HepG2 (cell line): ENCODE results near the gene CCR5AS.

Experiments
- ATAC-seq: fragments of 200-7000 bp; cut with Tn5 transposase; 3 replicates; pipeline ENCODE4 v1.9.1; 2020; ENCODE audit warnings: mild to moderate bottlenecking, moderate library complexity
- BruUV-seq: library from RNA; stranded (reverse); fragments of 400-500 nt; replicated peaks from 2 replicates; lab custom pipeline; 2021; lab: Mats Ljungman, UMichigan
- CTCF ChIA-PET: fragments of 300-600 bp; formaldehyde crosslinking; extraction: SDS; loops from one replicate; lab custom pipeline; 2021; ENCODE audit warnings: low total read pairs, inconsistent platforms, low intra/inter-chr PET ratio; lab: Yijun Ruan, JAX
- POLR2A ChIA-PET: fragments of 350-600 bp; sonication (Branson Sonifier 250); formaldehyde crosslinking; loops from one replicate; lab custom pipeline; 2020; ENCODE audit warnings: antibody characterized with exemption, inconsistent platforms; lab: Yijun Ruan, JAX
- DNase-seq: peaks from one replicate; pipeline ENCODE4 v3.0.0-alpha.2; 2015; ENCODE audit warnings: low spot score
- FAIRE-seq: peaks from 3 replicates; lab custom pipeline; 2011; peaks lifted over from hg19 to GRCh38; lab: Jason Lieb, UNC
- H2AFZ ChIP-seq: one replicate; pipeline ENCODE4 v1.6.1; 2011; ENCODE audit warnings: low read length, inconsistent platforms
- H3K27ac ChIP-seq: fragments of 300-600 bp; 3 replicates; pipeline ENCODE4 v1.8.0; 2011; ENCODE audit warnings: mixed run types, mild to moderate bottlenecking, mixed read lengths, low read length, inconsistent platforms; ENCODE audit not compliant: insufficient read depth; ENCODE audit errors: extremely low read length
- H3K27me3 ChIP-seq, 2 experiments: fragments of 200-600 bp in 1 of 2; 2 replicates in 1 of 2; 3 replicates in 1 of 2; pipeline versions ENCODE4 v1.6.0 to v1.8.0; 2011; ENCODE audit warnings: low read length in 2 of 2, mild to moderate bottlenecking in 2 of 2, moderate library complexity in 2 of 2, inconsistent platforms in 1 of 2; ENCODE audit not compliant: insufficient read depth in 2 of 2, control insufficient read depth in 1 of 2
- H3K36me3 ChIP-seq, 2 experiments: fragments of 200-600 bp in 1 of 2; replicated peaks in 1 of 2; 2 replicates in 1 of 2; 3 replicates in 1 of 2; pipeline versions ENCODE4 v1.5.1 to v1.8.0; 2011; ENCODE audit warnings: low read length in 2 of 2, inconsistent platforms in 1 of 2; ENCODE audit not compliant: insufficient read depth in 2 of 2, control insufficient read depth in 1 of 2
- H3K4me1 ChIP-seq: 2 replicates; pipeline ENCODE4 v1.5.1; 2012; ENCODE audit warnings: low read length, inconsistent platforms; ENCODE audit not compliant: insufficient read depth
- H3K4me2 ChIP-seq: 2 replicates; pipeline ENCODE4 v1.6.0; 2011; ENCODE audit warnings: low read depth, low read length, inconsistent platforms
- H3K4me3 ChIP-seq, 3 experiments: fragments of 200-600 bp in 1 of 3; sonication (generic), shearing (Covaris generic) in 1 of 3; replicated peaks in 1 of 3; 2 replicates each; pipeline ENCODE4 v1.5.1; 2011 to 2016; ENCODE audit warnings: low read length in 3 of 3, inconsistent platforms in 2 of 3, low read depth in 2 of 3, mild to moderate bottlenecking in 2 of 3, control low read depth in 1 of 3, mixed read lengths in 1 of 3; ENCODE audit not compliant: insufficient read depth in 1 of 3
- H3K79me2 ChIP-seq: one replicate; pipeline ENCODE4 v1.6.1; 2011; ENCODE audit warnings: low read length, inconsistent platforms; ENCODE audit not compliant: insufficient read depth
- H3K9ac ChIP-seq: 2 replicates; pipeline ENCODE4 v1.6.0; 2011; ENCODE audit warnings: mild to moderate bottlenecking, low read depth, low read length, inconsistent platforms; ENCODE audit not compliant: insufficient read depth
- H3K9me3 ChIP-seq: 2 replicates; pipeline ENCODE4 v1.5.1; 2012; ENCODE audit warnings: mild to moderate bottlenecking, low read length
- H4K20me1 ChIP-seq: 2 replicates; pipeline ENCODE4 v1.6.0; 2011; ENCODE audit warnings: inconsistent platforms, mild to moderate bottlenecking, low read length, moderate library complexity; ENCODE audit not compliant: insufficient read depth
- CCDC6 ChIP-seq: sonication (generic); formaldehyde crosslinking; IDR thresholded peaks from 2 replicates; pipeline ENCODE4 v1.8.1; 2022; ENCODE audit warnings: mild to moderate bottlenecking, missing genetic modification reagents, moderate library complexity
- CEBPB ChIP-seq: IDR thresholded peaks from 2 replicates; pipeline ENCODE4 v1.6.1; 2011; ENCODE audit warnings: low read depth, low read length, improper control_type of control experiment, borderline replicate concordance
- MAFK ChIP-seq, 2 experiments: IDR thresholded peaks in 1 of 2; conservative IDR thresholded peaks in 1 of 2; 2 replicates each; pipeline ENCODE4 v1.6.1; 2011; ENCODE audit warnings: improper control_type of control experiment in 2 of 2, low read length in 2 of 2
- ZBTB3 ChIP-seq: sonication (generic); formaldehyde crosslinking; IDR thresholded peaks from 2 replicates; pipeline ENCODE4 v1.4.0; 2020; ENCODE audit warnings: low read depth, mild to moderate bottlenecking, moderate library complexity, missing genetic modification reagents, borderline replicate concordance
- ZNF569 ChIP-seq: sonication (generic); formaldehyde crosslinking; IDR thresholded peaks from 2 replicates; pipeline ENCODE4 v1.5.0; 2020; ENCODE audit warnings: mild to moderate bottlenecking, missing genetic modification reagents, moderate library complexity, borderline replicate concordance
- WGBS: methylation state at CpG from one replicate; pipeline ENCODE4 v1.1.6; 2017; ENCODE audit warnings: low lambda C conversion rate; 5-methylcytosine and 5-hydroxymethylcytosine counted together
- in situ Hi-C: cut with HindIII; loops from 2 replicates; pipeline ENCODE4 v1.10.0; 2017; ENCODE audit warnings: low pct_unique_long_range_greater_than_20kb; ENCODE audit not compliant: extremely low pct_ligation_motif_present
- intact Hi-C: fragments of 100-400 bp; cut with micrococcal nuclease; formaldehyde crosslinking; loops from one replicate; pipeline ENCODE4 v1.10.0; 2022; ENCODE audit not compliant: unreplicated experiment
- TF ChIP-seq, protein P1 (sequence below): IDR thresholded peaks from 2 replicates; pipeline ENCODE4 v1.6.1; 2016; ENCODE audit warnings: missing compliant biosample characterization, missing genetic modification reagents, borderline replicate concordance

CCR5AS gene

DNA sequence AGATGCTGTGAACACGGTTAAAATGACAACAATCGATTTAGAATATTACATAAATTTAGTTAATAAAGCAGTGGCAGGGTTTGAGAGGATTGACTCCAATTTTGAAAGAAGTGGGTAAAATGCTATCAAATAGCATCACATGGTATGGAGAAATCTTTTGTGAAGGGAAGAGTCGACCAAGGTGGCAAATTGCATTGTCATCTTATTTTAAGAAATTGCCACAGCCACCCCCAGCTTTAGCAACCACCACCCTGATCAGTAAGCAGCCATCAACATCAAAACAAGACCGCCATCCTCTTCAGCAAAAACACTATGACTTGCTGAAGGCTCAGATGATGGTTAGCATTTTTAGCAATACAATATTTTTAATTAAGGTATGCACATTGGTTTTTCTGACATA lies 41.8 kb downstream of the CCR5AS start:
- ChIA-PET POLR2A (no interaction called here), CTCF (no interaction called here)
- DNase-seq (no peak), FAIRE-seq (no peak), ATAC-seq (no peak)
- no peaks in the 10 kb centered on the region for H3K36me3 ChIP-seq
- TF ChIP-seq MAFK (conservative IDR thresholded peaks at IDR 0.05 in 1 of 2, IDR thresholded peaks at IDR 0.05 in 1 of 2; ENCODE audit: low read length in 2 of 2) = peak; percentile 32 to 41; a peak in 1 of 4 replicates
- no peak for TF ChIP-seq CCDC6 (CRISPR knock-in tag)
- no peaks in the 10 kb centered on the region for H3K9me3 ChIP-seq
- H3K27me3 ChIP-seq = peaks cover 0 to 4% of the 10 kb centered on the region in 2 experiments; a peak in 1 of 5 replicates
- H3K4me2 ChIP-seq = no peak overlapping the region
- no peaks in the 10 kb centered on the region for H4K20me1 ChIP-seq
- peaks cover 13% of the 10 kb centered on the region for H3K4me1 ChIP-seq
- H3K27ac ChIP-seq = no peak overlapping the region
- H2AFZ ChIP-seq = no peak overlapping the region
- no TSS peak for BruUV-seq
- 15% methylated on average over 4 of the region's 4 CpGs for WGBS
- intact Hi-C loops (no loop called here), in situ Hi-C loops (no loop called here)
- no peaks in the 10 kb centered on the region for H3K79me2 ChIP-seq
- H3K9ac ChIP-seq = no peak overlapping the region
- H3K4me3 ChIP-seq = no peak overlapping the region

- ATAC-seq (no peak), DNase-seq (no peak), FAIRE-seq (no peak)
- Histone ChIP-seq H3K4me1 (no peaks in the 10 kb centered on the region), H3K27ac (no peak overlapping the region), H3K4me2 (no peak overlapping the region), H3K9me3 (no peaks in the 10 kb centered on the region), H4K20me1 (no peaks in the 10 kb centered on the region), H3K9ac (no peak overlapping the region), H3K27me3 (peaks cover 0 to 3% of the 10 kb centered on the region in 2 experiments; a peak in 2 of 5 replicates), H3K4me3 (no peak overlapping the region), H3K36me3 (no peaks in the 10 kb centered on the region), H2AFZ (no peak overlapping the region), H3K79me2 (no peaks in the 10 kb centered on the region)
- no TSS peak for BruUV-seq
- 21% methylated on average over 8 of the region's 8 CpGs for WGBS
- intact Hi-C loops = no loop called here
- CTCF ChIA-PET = no interaction called here
- POLR2A ChIA-PET = no interaction called here
- in situ Hi-C loops = no loop called here
- TF ChIP-seq CEBPB = peak; percentile 35; the same call in 1 of the 2 replicates
- TF ChIP-seq, protein P1, sequence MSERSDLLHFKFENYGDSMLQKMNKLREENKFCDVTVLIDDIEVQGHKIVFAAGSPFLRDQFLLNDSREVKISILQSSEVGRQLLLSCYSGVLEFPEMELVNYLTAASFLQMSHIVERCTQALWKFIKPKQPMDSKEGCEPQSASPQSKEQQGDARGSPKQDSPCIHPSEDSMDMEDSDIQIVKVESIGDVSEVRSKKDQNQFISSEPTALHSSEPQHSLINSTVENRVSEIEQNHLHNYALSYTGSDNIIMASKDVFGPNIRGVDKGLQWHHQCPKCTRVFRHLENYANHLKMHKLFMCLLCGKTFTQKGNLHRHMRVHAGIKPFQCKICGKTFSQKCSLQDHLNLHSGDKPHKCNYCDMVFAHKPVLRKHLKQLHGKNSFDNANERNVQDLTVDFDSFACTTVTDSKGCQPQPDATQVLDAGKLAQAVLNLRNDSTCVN (CRISPR knock-in tag) = no peak
- no peak for TF ChIP-seq ZNF569 (CRISPR knock-in tag)
- no peak for TF ChIP-seq ZBTB3
Observed at GRCh38 chr3:46361408-46362283, 45.2 kb downstream of the CCR5AS start.
